Measurements from ENCODE around the gene WBP1L.

WBP1L gene

DNA sequence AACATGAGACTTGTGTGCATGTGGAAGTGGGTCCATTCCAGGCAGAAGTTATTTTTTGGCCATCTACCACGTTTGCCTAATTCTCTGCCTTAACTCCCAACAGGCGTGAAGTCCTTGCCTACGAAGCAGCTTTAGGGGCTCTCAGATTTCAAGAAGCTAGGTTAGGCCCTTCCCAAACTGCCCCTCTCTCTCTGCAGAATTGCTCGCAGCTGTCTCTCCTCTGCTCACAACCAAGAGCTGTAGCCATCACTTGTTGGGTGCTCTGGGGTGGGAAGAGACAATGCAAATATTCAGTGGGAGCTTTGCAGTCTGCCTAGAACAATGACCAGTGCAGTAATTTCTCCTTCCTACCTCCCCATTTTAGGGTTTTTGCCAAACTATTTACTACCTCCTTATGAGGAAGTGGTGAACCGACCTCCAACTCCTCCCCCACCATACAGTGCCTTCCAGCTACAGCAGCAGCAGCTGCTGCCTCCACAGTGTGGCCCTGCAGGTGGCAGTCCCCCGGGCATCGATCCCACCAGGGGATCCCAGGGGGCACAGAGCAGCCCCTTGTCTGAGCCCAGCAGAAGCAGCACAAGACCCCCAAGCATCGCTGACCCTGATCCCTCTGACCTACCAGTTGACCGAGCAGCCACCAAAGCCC is 68.6 kb downstream of the WBP1L start:
- no peaks in the 10 kb centered on the region for H3K9me2 ChIP-seq (replicated peaks; ENCODE audit: insufficient read depth, low read length)
- TF ChIP-seq EZH2phosphoT487 (conservative IDR thresholded peaks at IDR 0.05; ENCODE audit: low read length): no peak
- TF ChIP-seq, protein P1, sequence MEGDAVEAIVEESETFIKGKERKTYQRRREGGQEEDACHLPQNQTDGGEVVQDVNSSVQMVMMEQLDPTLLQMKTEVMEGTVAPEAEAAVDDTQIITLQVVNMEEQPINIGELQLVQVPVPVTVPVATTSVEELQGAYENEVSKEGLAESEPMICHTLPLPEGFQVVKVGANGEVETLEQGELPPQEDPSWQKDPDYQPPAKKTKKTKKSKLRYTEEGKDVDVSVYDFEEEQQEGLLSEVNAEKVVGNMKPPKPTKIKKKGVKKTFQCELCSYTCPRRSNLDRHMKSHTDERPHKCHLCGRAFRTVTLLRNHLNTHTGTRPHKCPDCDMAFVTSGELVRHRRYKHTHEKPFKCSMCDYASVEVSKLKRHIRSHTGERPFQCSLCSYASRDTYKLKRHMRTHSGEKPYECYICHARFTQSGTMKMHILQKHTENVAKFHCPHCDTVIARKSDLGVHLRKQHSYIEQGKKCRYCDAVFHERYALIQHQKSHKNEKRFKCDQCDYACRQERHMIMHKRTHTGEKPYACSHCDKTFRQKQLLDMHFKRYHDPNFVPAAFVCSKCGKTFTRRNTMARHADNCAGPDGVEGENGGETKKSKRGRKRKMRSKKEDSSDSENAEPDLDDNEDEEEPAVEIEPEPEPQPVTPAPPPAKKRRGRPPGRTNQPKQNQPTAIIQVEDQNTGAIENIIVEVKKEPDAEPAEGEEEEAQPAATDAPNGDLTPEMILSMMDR (IDR thresholded peaks at IDR 0.05; ENCODE audit: insufficient read depth, low read length, poor library complexity, severe bottlenecking): no peak
- no peak overlapping the region for H3K27ac ChIP-seq (ENCODE audit: low read depth, low read length)
- no peaks in the 10 kb centered on the region for H3F3A ChIP-seq (ENCODE audit: insufficient read depth)
- no peak overlapping the region for H3K9ac ChIP-seq (ENCODE audit: low read length)
- H3K4me3 ChIP-seq (ENCODE audit: insufficient read depth, low read length, poor library complexity, severe bottlenecking): no peak overlapping the region
- 0 out of 2 replicates have a peak, but pooled peaks cover 3% of the 10 kb centered on the region for H3K79me2 ChIP-seq (ENCODE audit: insufficient read depth, low read length)
- no peak overlapping the region for H2AFZ ChIP-seq (ENCODE audit: low read depth, low read length, severe bottlenecking)
- no peaks in the 10 kb centered on the region for H3K9me3 ChIP-seq (ENCODE audit: insufficient read depth, low read length)
- H3K27me3 ChIP-seq (ENCODE audit: low read length): no peaks in the 10 kb centered on the region
- no peaks in the 10 kb centered on the region for H3K36me3 ChIP-seq (ENCODE audit: low read length)
- no peak overlapping the region for H3K4me2 ChIP-seq (ENCODE audit: low read depth, low read length, poor library complexity, severe bottlenecking)
- no peaks in the 10 kb centered on the region for H4K20me1 ChIP-seq (ENCODE audit: low read depth, low read length)

DNA sequence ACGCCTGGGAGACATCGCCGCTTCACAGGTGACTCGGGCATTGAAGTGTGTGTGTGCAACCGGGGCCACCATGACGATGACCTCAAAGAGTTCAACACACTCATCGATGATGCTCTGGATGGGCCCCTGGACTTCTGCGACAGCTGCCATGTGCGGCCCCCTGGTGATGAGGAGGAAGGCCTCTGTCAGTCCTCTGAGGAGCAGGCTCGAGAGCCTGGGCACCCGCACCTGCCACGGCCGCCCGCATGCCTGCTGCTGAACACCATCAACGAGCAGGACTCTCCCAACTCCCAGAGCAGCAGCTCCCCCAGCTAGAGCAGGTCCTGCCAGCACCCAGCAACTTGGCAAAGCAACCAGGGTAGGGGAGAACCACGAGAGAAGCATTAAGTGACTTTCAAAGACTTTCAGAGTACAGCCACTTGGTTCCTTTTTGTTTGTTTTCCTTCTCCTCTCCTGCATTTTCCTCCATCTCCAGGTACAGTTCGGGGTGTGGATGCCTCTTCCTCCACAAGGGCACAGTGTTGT is 69.3 kb downstream of the WBP1L start:
- no peaks in the 10 kb centered on the region for H3K27me3 ChIP-seq (ENCODE audit: low read length)
- H3K4me2 ChIP-seq (ENCODE audit: low read depth, low read length, poor library complexity, severe bottlenecking): no peak overlapping the region
- H3K79me2 ChIP-seq (ENCODE audit: insufficient read depth, low read length): 0 out of 2 replicates have a peak, but pooled peaks cover 3% of the 10 kb centered on the region
- H3K4me3 ChIP-seq (ENCODE audit: insufficient read depth, low read length, poor library complexity, severe bottlenecking): no peak overlapping the region
- no peaks in the 10 kb centered on the region for H4K20me1 ChIP-seq (ENCODE audit: low read depth, low read length)
- no peak overlapping the region for H2AFZ ChIP-seq (ENCODE audit: low read depth, low read length, severe bottlenecking)
- H3K27ac ChIP-seq (ENCODE audit: low read depth, low read length): no peak overlapping the region
- H3F3A ChIP-seq (ENCODE audit: insufficient read depth): no peaks in the 10 kb centered on the region
- H3K36me3 ChIP-seq (ENCODE audit: low read length): no peaks in the 10 kb centered on the region
- TF ChIP-seq, protein P1 (IDR thresholded peaks at IDR 0.05; ENCODE audit: insufficient read depth, low read length, poor library complexity, severe bottlenecking): no peak
- no peak for TF ChIP-seq EZH2phosphoT487 (conservative IDR thresholded peaks at IDR 0.05; ENCODE audit: low read length)
- no peak overlapping the region for H3K9ac ChIP-seq (ENCODE audit: low read length)
- H3K9me3 ChIP-seq (ENCODE audit: insufficient read depth, low read length): no peaks in the 10 kb centered on the region
- H3K9me2 ChIP-seq (replicated peaks; ENCODE audit: insufficient read depth, low read length): no peaks in the 10 kb centered on the region

DNA sequence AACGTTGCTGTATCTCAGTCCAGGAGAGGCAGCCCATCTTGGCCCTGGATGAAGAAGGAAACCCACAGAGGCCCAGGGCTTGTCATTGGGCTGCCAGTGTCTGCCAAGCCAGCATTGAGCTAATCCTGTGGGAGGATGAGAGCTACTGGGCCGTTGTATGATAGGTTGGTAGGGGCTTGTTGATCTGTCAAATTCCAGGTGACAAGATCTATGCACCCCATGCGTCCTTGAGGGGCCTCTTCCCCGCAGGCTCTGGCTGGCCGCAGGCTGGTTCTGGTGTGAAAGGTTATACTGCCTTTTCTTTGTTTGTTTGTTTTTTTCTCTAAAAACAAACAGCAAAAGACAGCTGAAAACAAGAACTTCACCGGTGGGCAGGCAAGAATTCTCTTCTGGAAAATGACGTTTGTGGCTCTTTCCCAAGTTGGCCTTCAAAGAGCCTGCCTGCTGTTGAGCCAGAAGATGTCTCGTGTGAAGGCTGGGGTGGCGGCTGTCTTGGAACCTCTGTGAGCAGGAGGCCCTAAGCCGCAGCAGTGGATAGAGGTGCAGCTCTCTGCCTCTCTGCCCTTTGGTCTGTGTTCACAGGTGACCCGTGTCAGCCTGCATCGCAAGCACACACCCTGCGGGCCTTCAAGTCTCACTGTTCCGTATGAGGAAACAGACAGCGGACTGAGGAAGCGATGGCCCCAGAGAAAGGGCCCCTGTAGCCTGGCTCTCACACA is 70.1 kb downstream of the WBP1L start:
- Histone ChIP-seq H4K20me1 (ENCODE audit: low read depth, low read length) (no peaks in the 10 kb centered on the region), H2AFZ (ENCODE audit: low read depth, low read length, severe bottlenecking) (no peak overlapping the region), H3K27me3 (ENCODE audit: low read length) (no peaks in the 10 kb centered on the region), H3K9me2 (replicated peaks; ENCODE audit: insufficient read depth, low read length) (no peaks in the 10 kb centered on the region), H3K4me2 (ENCODE audit: low read depth, low read length, poor library complexity, severe bottlenecking) (no peak overlapping the region), H3K9me3 (ENCODE audit: insufficient read depth, low read length) (no peaks in the 10 kb centered on the region), H3K27ac (ENCODE audit: low read depth, low read length) (no peak overlapping the region), H3K9ac (ENCODE audit: low read length) (no peak overlapping the region), H3K36me3 (ENCODE audit: low read length) (no peaks in the 10 kb centered on the region), H3F3A (ENCODE audit: insufficient read depth) (no peaks in the 10 kb centered on the region), H3K4me3 (ENCODE audit: insufficient read depth, low read length, poor library complexity, severe bottlenecking) (no peak overlapping the region), H3K79me2 (ENCODE audit: insufficient read depth, low read length) (no peaks in the 10 kb centered on the region)
- TF ChIP-seq EZH2phosphoT487 (conservative IDR thresholded peaks at IDR 0.05; ENCODE audit: low read length): no peak
- TF ChIP-seq, protein P1 (IDR thresholded peaks at IDR 0.05; ENCODE audit: insufficient read depth, low read length, poor library complexity, severe bottlenecking): no peak

Data from SU-DHL-6 (cell line).